Sigmoid colon (tissue), 4 donors: ENCODE data around the gene MTRF1L.

Experiments
- CTCF ChIP-seq, 4 experiments: fragments of 450-650 bp in 3 of 4; fragments of 200-600 bp in 1 of 4; IDR thresholded peaks; one replicate each; pipeline ENCODE4 v1.5.1; 2016 to 2019; ENCODE audit warnings: antibody characterized with exemption in 4 of 4, mild to moderate bottlenecking in 3 of 4, moderate library complexity in 2 of 4
- EP300 ChIP-seq, 4 donors: sonication (generic); formaldehyde crosslinking; IDR thresholded peaks; one replicate each; pipeline ENCODE4 v1.6.1; 2017; ENCODE audit warnings: antibody characterized with exemption in 4 of 4
- POLR2AphosphoS5 ChIP-seq, 4 donors: sonication (generic); formaldehyde crosslinking; IDR thresholded peaks; one replicate each; pipeline ENCODE4 v1.6.1; 2017; ENCODE audit warnings: antibody characterized with exemption in 4 of 4

DNA sequence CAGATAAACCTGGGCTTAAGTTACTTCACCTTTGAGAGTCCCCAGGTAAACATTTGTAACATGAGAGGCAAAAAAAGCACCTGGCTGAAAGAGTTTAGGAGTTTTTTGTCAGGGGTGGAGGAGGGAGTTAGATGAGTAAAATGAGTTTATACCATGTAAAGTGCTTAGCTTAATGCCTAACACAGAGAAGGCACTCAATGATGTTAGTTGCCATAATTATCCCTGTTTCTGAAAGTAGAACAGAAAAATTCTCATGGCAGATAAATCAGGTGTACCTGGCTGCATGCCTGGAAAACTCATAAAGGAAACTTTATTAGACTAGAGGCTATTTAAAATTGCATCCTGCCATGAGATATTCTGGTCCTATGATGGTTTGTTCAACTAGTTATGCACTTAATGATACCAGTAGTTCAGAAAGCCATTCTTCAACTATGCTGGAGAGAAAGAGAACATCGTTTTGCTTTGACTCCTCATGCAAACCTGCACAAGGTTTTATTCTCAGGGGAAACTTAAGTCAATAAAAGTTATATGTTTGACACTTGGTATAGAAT lies 60.1 kb downstream of the MTRF1L start:
- no peak for TF ChIP-seq CTCF (IDR thresholded peaks at IDR 0.05)
- TF ChIP-seq EP300 (IDR thresholded peaks at IDR 0.05): no peak
- no peak for TF ChIP-seq POLR2AphosphoS5 (IDR thresholded peaks at IDR 0.05)
